Small intestine (tissue), 7 donors: ENCODE measurements around the gene PACSIN3. TPM values are rescaled to one million over a fixed set of nuclear protein-coding genes. Genes with fewer than 3 reads are reported as not detected.
"Not testable (repeated sequence)": the region's sequence is repeated elsewhere in the genome, so short reads cannot be mapped to it uniquely, and the experiment has no call there.

Source experiments
- DNase-seq, 2 donors: peaks; one replicate each; pipeline versions ENCODE4 v3.0.0 to v3.0.0-alpha.2; 2013
- FAIRE-seq: peaks from 2 replicates; lab custom pipeline; 2012; peaks lifted over from hg19 to GRCh38; lab: Jason Lieb, UNC
- H3K27ac ChIP-seq, 3 donors: one replicate each; pipeline ENCODE4 v1.5.1; 2013; ENCODE audit warnings: low read length in 2 of 3, mild to moderate bottlenecking in 2 of 3, control low read depth in 1 of 3, inconsistent platforms in 1 of 3, low read depth in 1 of 3, moderate library complexity in 1 of 3
- H3K27me3 ChIP-seq, 3 donors: one replicate each; pipeline ENCODE4 v1.6.1; 2013; ENCODE audit warnings: low read length in 3 of 3, inconsistent platforms in 1 of 3; ENCODE audit not compliant: control insufficient read depth in 3 of 3, insufficient read depth in 3 of 3
- H3K36me3 ChIP-seq, 3 donors: one replicate each; pipeline ENCODE4 v1.6.1; 2013; ENCODE audit warnings: low read length in 3 of 3, inconsistent platforms in 1 of 3, low read depth in 1 of 3, mild to moderate bottlenecking in 1 of 3, moderate library complexity in 1 of 3; ENCODE audit not compliant: control insufficient read depth in 3 of 3, insufficient read depth in 2 of 3
- H3K4me1 ChIP-seq, 3 donors: one replicate each; pipeline ENCODE4 v1.6.1; 2013; ENCODE audit warnings: low read length in 2 of 3, inconsistent platforms in 1 of 3, low read depth in 1 of 3, mild to moderate bottlenecking in 1 of 3, moderate library complexity in 1 of 3; ENCODE audit not compliant: control insufficient read depth in 3 of 3, insufficient read depth in 2 of 3
- H3K4me3 ChIP-seq, 3 donors: one replicate each; pipeline ENCODE4 v1.5.1; 2013; ENCODE audit warnings: low read length in 3 of 3, control low read depth in 1 of 3, inconsistent platforms in 1 of 3, low read depth in 1 of 3, mild to moderate bottlenecking in 1 of 3, moderate library complexity in 1 of 3
- H3K9me3 ChIP-seq, 2 donors: one replicate each; pipeline ENCODE4 v1.6.1; 2013; ENCODE audit warnings: low read depth in 1 of 2, low read length in 1 of 2; ENCODE audit not compliant: control insufficient read depth in 2 of 2, insufficient read depth in 1 of 2
- WGBS, 3 donors: extraction: QIAGEN DNeasy Blood & Tissue Kit; methylation state at CpG; one replicate each; pipeline ENCODE4 v1.1.7; 2013; 5-methylcytosine and 5-hydroxymethylcytosine counted together
- polyA plus RNA-seq, 4 donors: library from polyadenylated mRNA; stranded (reverse) in 3 of 4; unstranded in 1 of 4; fragments of 200-250 nt in 3 of 4; fragments of 120-200 nt in 1 of 4; gene quantifications; one replicate each; pipeline versions ENCODE4 v1.2.1 to v1.2.3, GENCODE V29; 2013
- donor health status: healthy with polysubstance abuse.
- donor health status: control.
- donor health status: control.
- donor health status: Bipolar disorder and iron deficiency.
- donor health status: healthy.

The PACSIN3 gene
- polyA plus RNA-seq, 4 donors: 2.0 to 48.3 (median 5.7) TPM

DNA sequence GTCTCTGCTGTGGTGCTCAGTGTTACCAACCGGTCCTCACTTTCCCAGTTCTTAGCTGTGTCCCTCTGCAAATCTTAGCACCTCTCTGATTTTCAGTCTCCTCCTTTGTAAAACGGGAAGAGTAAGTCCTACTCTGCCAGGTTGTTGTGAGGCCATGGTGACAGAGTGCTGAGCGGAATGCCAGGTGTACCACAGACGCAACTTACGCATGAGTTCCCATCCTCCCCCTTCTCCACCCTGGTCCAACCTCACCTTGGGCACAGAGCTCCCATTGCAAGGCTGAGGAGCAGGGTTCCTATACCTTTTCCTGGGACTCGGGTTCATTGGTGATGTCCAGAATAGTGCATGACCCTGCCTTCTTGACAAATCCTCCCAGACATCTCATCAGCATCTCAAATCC is 21.2 kb upstream of the PACSIN3 start:
- no peak for FAIRE-seq

DNA sequence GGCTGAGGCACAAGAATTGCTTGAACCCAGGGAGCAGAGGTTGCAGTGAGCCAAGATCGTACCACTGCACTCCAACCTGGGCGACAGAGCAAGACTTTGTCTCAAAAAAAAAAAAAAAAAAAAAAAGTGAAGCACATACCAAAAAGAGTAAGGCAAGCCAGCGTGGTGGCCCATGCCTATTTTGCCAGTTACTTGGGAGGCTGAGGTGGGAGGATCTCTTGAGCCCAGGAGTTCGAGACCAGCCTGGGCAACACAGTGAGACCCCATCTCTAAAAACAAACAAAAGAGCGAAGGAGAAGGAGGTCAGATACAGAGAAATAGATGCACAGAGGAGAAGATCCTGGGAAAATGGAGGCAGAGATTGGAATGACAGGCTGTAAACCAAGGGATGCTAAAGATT is 20.3 kb upstream of the PACSIN3 start:
- 89 to 94% (median 91%) methylated on average over 4 to 5 of the region's 5 CpGs for WGBS, 3 donors
- H3K4me3 ChIP-seq, H3K27me3 ChIP-seq, H3K4me1 ChIP-seq, DNase-seq, FAIRE-seq, H3K9me3 ChIP-seq, H3K36me3 ChIP-seq, H3K27ac ChIP-seq: not testable (repeated sequence)

More for the DNA sequence above, 21.2 kb upstream of the PACSIN3 start:
- peaks cover 0 to 3% (median 0%) of the 10 kb centered on the region in 3 donors for H3K27me3 ChIP-seq
- WGBS, 3 donors: 67 to 87% (median 78%) methylated on average over 6 of the region's 6 CpGs
- H3K9me3 ChIP-seq: peaks cover 0 to 5% of the 10 kb centered on the region in 2 donors
- no peaks in the 10 kb centered on the region for H3K4me1 ChIP-seq
- no peak overlapping the region for H3K27ac ChIP-seq
- no peaks in the 10 kb centered on the region for H3K36me3 ChIP-seq
- DNase-seq: no peak
- no peak overlapping the region for H3K4me3 ChIP-seq

DNA sequence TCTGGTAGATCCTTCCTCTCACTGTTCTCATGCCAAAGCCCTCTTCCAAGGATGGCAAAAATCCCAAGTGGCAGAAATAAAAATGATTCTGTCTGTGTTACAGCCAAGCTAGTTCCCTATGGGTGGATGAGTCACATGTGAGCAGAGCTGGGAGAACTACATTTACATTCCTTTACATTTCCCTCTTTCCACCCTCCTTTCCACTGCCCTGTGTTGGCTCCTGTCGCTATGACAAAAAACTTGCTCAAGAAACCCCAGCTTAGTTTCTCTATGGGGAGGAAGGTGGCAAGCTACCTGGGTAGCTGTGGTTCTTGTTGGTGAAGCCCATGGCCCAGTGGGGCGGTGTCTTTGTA is 18.4 kb upstream of the PACSIN3 start:
- WGBS, 3 donors: 65 to 82% (median 79%) methylated on average over 2 of the region's 2 CpGs
- DNase-seq (no peak), FAIRE-seq (no peak)
- Histone ChIP-seq H3K27me3 (peaks cover 0 to 4% (median 0%) of the 10 kb centered on the region in 3 donors), H3K36me3 (no peaks in the 10 kb centered on the region), H3K9me3 (no peaks in the 10 kb centered on the region), H3K4me3 (no peak overlapping the region), H3K4me1 (no peaks in the 10 kb centered on the region), H3K27ac (no peak overlapping the region)

DNA sequence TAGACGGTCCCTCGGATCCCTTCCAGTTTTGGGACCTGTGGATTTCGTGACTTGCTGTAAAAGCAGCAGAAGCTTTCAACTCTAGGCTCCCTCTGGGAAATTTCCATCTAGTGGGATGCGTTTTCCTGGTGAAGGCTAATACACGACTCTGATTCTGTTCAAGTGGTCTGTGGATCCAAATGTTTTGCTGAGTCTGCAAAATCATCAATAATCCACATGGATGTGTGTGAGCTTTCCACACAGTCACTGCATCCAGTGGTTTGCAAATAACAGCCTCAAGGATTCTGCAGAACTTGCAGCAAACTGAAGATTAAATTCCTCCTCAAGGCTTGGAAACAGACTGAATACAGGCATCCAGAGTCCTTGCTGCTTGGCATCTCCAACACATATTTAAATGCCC is 16.3 kb upstream of the PACSIN3 start:
- DNase-seq: no peak

DNA sequence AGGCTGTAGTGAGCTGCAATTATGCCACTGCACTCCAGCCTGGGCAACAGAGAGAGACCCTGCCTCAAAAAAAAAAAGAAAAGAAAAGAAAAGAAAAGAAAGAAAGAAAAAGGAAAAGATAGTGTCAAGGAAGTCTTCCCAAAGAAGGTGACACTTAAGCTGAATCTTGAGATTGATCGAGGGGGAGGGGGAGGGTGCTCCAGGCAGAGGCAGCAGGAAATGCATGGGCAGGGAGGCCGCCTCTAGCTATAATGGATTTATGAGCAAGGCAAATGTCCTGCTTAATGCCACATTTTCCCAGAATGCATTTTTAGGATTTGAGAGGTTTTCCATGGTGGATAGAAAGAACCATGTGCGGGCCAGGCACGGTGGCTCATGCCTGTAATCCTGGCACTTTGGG is 14.8 kb upstream of the PACSIN3 start:
- Histone ChIP-seq H3K27ac (no peak overlapping the region), H3K4me3 (no peak overlapping the region), H3K9me3 (no peaks in the 10 kb centered on the region), H3K4me1 (no peaks in the 10 kb centered on the region), H3K36me3 (no peaks in the 10 kb centered on the region), H3K27me3 (peaks cover 0 to 4% (median 0%) of the 10 kb centered on the region in 3 donors)
- FAIRE-seq: no peak
- no peak for DNase-seq
- 83 to 90% (median 85%) methylated on average over 4 of the region's 4 CpGs for WGBS, 3 donors

More for the DNA sequence above, 16.3 kb upstream of the PACSIN3 start:
- no peak overlapping the region for H3K27ac ChIP-seq
- peaks cover 0 to 4% (median 0%) of the 10 kb centered on the region in 3 donors for H3K27me3 ChIP-seq
- no peaks in the 10 kb centered on the region for H3K9me3 ChIP-seq
- no peak overlapping the region for H3K4me3 ChIP-seq
- WGBS, 3 donors: 82 to 88% (median 86%) methylated on average over 5 of the region's 5 CpGs
- no peaks in the 10 kb centered on the region for H3K4me1 ChIP-seq
- FAIRE-seq: no peak
- H3K36me3 ChIP-seq: no peaks in the 10 kb centered on the region

DNA sequence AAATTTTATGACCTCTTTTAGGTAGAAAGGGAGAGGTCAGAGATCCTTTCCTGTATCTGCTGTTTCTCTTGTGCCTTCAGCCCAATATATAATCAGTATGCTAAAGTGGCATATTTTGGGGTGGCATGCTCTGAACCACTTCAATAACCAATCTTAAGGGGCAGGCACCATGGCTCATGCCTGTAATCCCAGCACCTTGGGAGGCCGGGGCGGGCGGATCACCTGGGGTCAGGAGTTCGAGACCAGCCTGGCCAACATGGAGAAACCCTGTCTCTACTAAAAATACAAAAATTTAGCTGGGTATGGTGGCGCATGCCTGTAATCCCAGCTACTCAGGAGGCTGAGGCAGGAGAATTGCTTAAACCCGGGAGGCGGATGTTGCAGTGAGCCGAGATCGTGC is 11.9 kb upstream of the PACSIN3 start:
- WGBS, 3 donors: 90 to 94% (median 90%) methylated on average over 9 of the region's 9 CpGs
- H3K27ac ChIP-seq, DNase-seq, H3K27me3 ChIP-seq, H3K9me3 ChIP-seq, FAIRE-seq, H3K4me1 ChIP-seq, H3K36me3 ChIP-seq, H3K4me3 ChIP-seq: not testable (repeated sequence)

DNA sequence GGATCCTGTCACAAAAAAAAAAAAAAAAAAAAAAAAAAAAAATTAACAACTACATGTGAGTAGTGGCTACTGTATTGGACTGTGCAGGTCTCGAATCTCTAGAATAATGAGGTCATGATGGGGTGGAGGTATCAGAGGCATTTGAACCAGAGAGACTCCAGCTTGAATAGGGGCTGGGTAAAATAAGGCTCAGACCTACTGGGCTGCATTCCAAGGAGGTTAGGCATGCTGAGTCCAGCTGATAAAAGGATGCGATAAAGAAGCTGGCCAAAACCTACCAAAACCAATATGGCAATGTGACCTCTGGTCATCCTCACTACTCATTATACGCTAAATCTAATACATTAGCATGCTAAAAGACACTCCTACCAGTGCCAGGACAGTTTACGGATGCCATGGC is 5.9 kb upstream of the PACSIN3 start:
- FAIRE-seq: no peak
- 85 to 86% (median 86%) methylated on average over 4 of the region's 4 CpGs for WGBS, 3 donors
- DNase-seq: no peak

DNA sequence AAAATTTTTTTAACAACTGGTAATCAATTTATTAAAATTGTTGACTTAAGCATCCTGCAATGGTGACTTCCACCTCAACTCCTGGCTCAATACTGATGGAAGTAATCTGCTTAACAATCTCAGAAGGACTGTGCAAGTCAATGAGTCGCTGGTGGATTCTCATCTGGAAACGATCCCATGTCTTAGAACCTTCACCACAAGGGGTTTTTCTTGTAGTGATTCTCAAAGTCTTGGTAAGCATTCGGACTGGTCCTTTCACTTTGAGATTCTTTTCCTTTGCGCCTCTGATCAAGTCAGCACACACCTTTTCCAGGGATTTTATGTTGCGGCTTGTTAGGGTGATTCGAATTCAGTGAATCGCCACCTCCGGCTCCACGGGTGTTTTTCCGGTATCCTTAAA is 4.9 kb upstream of the PACSIN3 start:
- not testable (repeated sequence) for FAIRE-seq, H3K4me3 ChIP-seq, H3K36me3 ChIP-seq, DNase-seq, H3K27ac ChIP-seq, H3K9me3 ChIP-seq, H3K27me3 ChIP-seq
- WGBS, 3 donors: 87 to 93% (median 88%) methylated on average over 10 of the region's 10 CpGs
- H3K4me1 ChIP-seq: peaks cover 0 to 41% (median 8%) of the 10 kb centered on the region in 3 donors

More for the DNA sequence above, 5.9 kb upstream of the PACSIN3 start:
- H3K4me3 ChIP-seq: no peak overlapping the region
- H3K4me1 ChIP-seq: peaks cover 0 to 34% (median 4%) of the 10 kb centered on the region in 3 donors
- H3K36me3 ChIP-seq: no peaks in the 10 kb centered on the region
- no peak overlapping the region for H3K27ac ChIP-seq
- no peaks in the 10 kb centered on the region for H3K27me3 ChIP-seq
- H3K9me3 ChIP-seq: no peaks in the 10 kb centered on the region
